ENCODE results near the gene PRR35.

DNA sequence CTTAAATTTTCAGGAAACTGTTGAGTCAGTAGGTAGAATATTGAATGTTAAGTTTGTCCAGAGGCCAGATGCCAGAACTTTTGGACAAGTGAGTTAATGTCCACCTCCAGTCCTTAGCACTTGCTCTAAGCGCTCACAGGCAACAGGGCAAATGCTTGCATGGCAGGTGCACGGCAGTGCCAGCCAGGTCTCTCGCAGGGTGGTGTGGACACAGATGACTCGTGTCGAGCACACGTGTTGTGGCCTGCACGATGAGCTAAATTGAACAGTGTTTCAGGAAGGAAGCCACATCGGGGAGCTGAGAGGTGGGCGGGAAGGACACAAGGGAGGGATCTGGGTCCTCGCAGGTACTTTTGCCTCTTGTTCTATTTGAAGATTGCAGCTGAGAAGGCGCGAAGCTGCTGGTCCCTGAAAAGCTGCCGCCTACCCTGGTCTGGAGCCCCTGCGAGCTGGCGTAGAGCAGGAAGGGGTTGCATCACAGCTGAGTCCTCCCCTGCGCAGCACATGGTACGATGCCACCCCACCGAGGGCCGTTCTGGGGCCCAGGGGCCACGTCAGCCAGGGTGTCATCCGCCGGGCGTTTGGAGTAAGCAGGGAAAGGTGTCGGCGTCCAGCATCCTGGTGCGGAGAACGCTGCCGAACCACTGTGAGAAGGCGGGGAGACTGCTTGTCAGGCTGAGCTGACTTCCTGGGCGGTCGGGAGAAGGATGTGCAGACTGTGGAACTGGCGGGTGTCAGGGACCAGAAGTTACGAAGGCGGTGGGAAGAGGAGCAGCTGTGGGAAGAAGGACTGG, 35.9 kb downstream of the PRR35 start:
- TF ChIP-seq TAF1 (IDR thresholded peaks at IDR 0.05; ENCODE audit: borderline replicate concordance, insufficient read depth, low read length) (no peak), FOXP2 (optimal IDR thresholded peaks at IDR 0.05; ENCODE audit: borderline replicate concordance, extremely low read depth, extremely low read length, insufficient read depth) (no peak), POLR2AphosphoS5 (IDR thresholded peaks at IDR 0.05; ENCODE audit: low read depth, low read length) (no peak), SIN3A (IDR thresholded peaks at IDR 0.05; ENCODE audit: borderline replicate concordance, insufficient read depth, low read length) (no peak)
- TF ChIP-seq, protein P1, sequence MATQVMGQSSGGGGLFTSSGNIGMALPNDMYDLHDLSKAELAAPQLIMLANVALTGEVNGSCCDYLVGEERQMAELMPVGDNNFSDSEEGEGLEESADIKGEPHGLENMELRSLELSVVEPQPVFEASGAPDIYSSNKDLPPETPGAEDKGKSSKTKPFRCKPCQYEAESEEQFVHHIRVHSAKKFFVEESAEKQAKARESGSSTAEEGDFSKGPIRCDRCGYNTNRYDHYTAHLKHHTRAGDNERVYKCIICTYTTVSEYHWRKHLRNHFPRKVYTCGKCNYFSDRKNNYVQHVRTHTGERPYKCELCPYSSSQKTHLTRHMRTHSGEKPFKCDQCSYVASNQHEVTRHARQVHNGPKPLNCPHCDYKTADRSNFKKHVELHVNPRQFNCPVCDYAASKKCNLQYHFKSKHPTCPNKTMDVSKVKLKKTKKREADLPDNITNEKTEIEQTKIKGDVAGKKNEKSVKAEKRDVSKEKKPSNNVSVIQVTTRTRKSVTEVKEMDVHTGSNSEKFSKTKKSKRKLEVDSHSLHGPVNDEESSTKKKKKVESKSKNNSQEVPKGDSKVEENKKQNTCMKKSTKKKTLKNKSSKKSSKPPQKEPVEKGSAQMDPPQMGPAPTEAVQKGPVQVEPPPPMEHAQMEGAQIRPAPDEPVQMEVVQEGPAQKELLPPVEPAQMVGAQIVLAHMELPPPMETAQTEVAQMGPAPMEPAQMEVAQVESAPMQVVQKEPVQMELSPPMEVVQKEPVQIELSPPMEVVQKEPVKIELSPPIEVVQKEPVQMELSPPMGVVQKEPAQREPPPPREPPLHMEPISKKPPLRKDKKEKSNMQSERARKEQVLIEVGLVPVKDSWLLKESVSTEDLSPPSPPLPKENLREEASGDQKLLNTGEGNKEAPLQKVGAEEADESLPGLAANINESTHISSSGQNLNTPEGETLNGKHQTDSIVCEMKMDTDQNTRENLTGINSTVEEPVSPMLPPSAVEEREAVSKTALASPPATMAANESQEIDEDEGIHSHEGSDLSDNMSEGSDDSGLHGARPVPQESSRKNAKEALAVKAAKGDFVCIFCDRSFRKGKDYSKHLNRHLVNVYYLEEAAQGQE (IDR thresholded peaks at IDR 0.05; ENCODE audit: insufficient read depth in 1 of 2, low read depth in 2 of 2, low read length in 2 of 2): no peak
